ENCODE measurements around the gene EXD3.

Gene EXD3

GRCh38 chr9:137294681-137295237 is 128.2 kb downstream of the EXD3 start:
- no peak for DNase-seq (ENCODE audit: low read depth, low spot score)

GRCh38 chr9:137294091-137294680 is 128.8 kb downstream of the EXD3 start:
- no peak for DNase-seq (ENCODE audit: low read depth, low spot score)

GRCh38 chr9:137293482-137294090 is 129.4 kb downstream of the EXD3 start:
- DNase-seq (ENCODE audit: low read depth, low spot score): no peak

GRCh38 chr9:137293094-137293481 is 129.9 kb downstream of the EXD3 start:
- DNase-seq (ENCODE audit: low read depth, low spot score): no peak

- DNase-seq (ENCODE audit: low read depth, low spot score): no peak
Observed at GRCh38 chr9:137286975-137287383, 136.0 kb downstream of the EXD3 start.

- no peak for DNase-seq (ENCODE audit: low read depth, low spot score)
Observed at GRCh38 chr9:137281345-137282116, 141.4 kb downstream of the EXD3 start.

- no peak for DNase-seq (ENCODE audit: low read depth, low spot score)
Observed at GRCh38 chr9:137280474-137281344, 142.3 kb downstream of the EXD3 start.

GRCh38 chr9:137279741-137280473 is 143.1 kb downstream of the EXD3 start:
- DNase-seq (ENCODE audit: low read depth, low spot score): no peak

- DNase-seq (ENCODE audit: low read depth, low spot score): no peak
Observed at GRCh38 chr9:137278721-137279711, 143.9 kb downstream of the EXD3 start.

GRCh38 chr9:137278061-137278701 is 144.8 kb downstream of the EXD3 start:
- no peak for DNase-seq (ENCODE audit: low read depth, low spot score)

GRCh38 chr9:137277329-137278041 is 145.5 kb downstream of the EXD3 start, which contains the start of gene TOR4A:
Gene TOR4A (plus strand): TSS chr9:137277726. CDS start chr9:137278690, 964 bp downstream.
- DNase-seq (ENCODE audit: low read depth, low spot score): no peak

- DNase-seq (ENCODE audit: low read depth, low spot score): no peak
Observed at GRCh38 chr9:137276473-137277328, 146.3 kb downstream of the EXD3 start.

- no peak for DNase-seq (ENCODE audit: low read depth, low spot score)
Observed at GRCh38 chr9:137275588-137276472, 147.1 kb downstream of the EXD3 start.

GRCh38 chr9:137275203-137275587 is 147.8 kb downstream of the EXD3 start:
- DNase-seq (ENCODE audit: low read depth, low spot score): no peak

GRCh38 chr9:137273611-137274320 is 149.2 kb downstream of the EXD3 start:
- DNase-seq (ENCODE audit: low read depth, low spot score): no peak

- no peak for DNase-seq (ENCODE audit: low read depth, low spot score)
Observed at GRCh38 chr9:137273095-137273490, 149.9 kb downstream of the EXD3 start.
